Stimulated activated CD8-positive, alpha-beta memory T cell treated with anti-CD3 and anti-CD28 coated beads, Interleukin-4, amount 100 ng/mL, for 24 hours (primary cell): ENCODE results near the gene FILIP1.

Experiments used
- DNase-seq: peaks from one replicate; pipeline ENCODE4 v3.0.0-alpha.2; 2020; ENCODE audit warnings: low read depth

Gene FILIP1

DNA sequence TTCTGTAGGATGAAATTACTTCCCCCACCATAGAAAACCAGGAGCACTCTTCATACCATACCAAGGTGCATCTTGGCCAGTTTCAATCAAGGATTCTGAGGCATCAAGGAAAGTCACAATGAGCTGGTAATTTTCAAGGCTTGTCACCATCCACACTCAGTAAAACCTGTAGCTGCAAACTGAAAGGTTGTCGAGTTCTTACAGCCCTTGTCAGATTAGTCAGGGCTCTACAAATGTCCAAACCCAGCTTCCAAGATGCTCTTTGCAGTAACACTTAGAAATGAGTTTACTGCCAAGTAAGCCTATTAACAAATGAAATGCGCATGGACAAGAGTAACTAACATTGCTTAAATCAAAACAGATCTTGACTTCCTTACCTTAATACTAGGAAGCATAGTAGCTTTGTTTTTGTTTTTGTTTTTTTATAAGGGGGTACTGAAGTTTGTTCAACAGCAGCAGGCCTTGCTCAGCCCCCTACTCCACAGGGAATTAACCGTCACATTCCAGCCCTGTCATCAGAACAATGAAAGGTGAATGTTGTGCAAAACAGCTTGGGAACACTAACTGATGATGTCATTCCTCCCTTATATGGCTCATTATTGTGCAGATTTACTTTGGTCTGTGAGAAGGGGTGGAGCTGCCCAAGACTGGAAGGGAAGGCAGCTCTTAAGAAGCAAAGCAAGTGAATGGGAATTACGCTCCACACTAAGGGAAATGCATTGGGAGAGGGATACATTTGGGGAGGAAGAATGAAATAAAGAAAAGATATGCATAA is 159.1 kb downstream of the FILIP1 start:
- DNase-seq = no peak

DNA sequence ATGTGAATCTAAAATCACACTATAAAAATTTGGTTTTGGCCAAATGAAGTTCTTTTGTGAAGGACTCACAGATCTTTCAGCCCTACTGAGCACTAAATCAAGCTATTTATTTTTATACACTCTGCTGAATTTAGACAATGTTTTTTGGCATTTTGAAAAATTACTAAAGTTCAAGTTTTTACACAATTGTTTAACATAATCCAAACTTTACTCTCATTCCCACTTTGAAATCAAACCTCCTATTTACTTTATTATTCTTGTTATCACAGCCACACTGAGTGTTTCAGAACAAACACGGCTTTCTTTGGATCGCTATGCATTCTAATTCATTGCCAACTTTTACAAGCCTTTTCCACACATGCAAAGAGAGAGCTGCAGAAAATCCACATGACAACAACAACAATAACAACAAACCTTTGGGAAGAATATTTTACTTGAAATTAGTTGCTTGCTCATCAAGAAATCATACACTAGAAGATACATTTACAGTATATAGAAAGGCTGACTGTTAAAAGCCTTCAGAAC is 159.9 kb downstream of the FILIP1 start:
- DNase-seq = no peak

DNA sequence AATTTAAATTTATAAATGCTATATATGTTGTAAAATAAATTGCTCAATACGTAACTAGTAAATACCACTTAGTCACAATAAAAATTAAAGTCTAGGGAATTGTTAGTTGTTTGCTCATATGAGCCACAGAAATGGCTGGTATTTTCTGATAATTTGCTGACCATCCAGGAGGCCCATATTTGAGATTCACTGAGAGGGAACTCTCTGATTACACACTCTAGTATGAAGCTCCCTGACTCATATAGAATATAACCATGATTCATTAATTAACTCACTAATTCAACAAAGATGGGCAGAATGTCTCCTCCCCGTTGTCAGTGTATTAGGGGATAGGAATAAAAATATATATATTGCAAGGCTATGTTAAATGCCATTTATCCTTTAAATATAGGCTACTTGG is 162.4 kb downstream of the FILIP1 start:
- no peak for DNase-seq

DNA sequence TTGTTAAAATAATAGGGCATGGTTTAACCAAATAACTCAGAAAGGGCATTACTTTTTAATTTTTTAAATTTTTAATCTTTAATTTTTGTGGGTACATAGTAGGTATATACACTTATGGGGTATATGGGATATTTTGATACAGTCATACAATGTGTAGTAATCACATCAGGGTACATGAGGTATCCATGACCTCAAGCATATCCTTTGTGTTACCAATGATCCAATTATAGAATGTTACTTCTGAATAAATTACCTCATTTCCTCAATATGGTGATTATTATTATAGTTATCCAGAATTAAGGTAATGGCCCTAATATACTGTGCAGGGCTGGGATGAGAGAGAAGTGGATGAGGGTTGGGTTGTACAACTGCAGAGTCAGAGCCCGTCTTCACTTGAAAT is 163.9 kb downstream of the FILIP1 start:
- no peak for DNase-seq

DNA sequence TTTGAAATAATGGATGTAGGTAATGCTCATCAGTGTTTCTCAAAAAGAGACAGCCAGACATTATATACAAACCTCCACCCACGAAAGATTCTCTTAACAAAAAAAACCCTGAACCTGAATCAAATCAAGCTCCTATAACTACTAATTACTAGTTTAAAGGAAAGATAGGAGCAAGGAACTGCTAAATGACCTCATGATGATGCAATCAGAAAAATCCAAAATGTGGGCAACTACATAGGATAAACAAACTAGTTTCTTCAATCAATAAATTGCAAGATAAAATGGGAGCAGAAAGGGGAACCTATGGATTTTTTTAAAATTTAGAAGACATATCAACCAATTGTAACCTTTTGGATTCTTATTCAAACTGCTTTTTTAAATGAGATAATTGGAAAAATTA is 165.8 kb downstream of the FILIP1 start:
- DNase-seq = no peak

DNA sequence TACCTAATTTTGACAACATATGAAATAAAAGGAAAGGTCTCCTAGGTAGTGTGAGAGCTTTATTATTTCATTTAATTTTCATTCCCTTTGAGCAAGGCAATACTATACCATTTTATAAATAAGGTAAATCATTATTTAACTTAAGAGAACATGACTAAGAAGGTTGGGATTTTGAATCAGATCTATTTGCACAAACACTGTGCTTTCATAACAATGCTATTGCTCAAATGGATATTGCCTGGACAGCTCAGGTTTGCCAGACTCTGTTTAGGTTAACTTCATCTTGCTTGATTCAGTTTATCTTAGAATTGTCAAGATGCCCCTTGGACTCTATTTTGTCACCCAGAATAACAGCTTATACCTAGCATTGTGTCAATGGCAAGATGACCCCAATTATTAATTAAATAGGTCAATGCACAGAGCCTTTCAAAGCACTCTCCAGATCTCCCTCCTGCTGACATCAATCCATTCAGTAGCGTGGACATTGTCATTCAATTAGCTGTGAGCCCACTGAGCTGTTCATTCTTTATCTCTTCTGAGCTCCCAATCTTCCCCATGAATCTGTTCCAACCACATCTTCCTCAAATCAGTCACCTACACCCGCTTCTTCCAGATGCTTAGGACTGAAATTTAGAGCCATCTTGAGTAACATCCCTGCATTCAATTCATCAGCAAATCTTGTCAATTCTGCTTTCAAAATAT is 166.9 kb downstream of the FILIP1 start:
- DNase-seq = no peak

DNA sequence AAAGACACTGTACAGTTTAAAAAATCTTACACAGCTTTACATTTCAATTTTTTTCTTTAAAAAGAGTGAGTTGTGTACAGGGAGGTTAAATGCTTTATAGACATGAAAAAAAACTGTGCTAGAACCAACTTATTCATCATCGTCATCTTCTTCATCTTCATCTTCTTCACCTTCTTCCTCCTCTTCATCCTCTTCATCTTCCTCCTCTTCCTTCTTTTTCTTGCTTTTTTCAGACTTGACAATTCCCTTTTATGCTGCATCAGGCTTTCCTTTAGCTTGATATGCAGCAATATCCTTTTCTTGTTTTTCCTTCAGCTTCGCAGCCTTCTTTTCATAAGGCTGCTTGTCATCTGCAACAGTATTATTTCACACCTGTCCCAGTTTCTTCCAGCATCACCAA is 174.7 kb downstream of the FILIP1 start:
- no peak for DNase-seq

DNA sequence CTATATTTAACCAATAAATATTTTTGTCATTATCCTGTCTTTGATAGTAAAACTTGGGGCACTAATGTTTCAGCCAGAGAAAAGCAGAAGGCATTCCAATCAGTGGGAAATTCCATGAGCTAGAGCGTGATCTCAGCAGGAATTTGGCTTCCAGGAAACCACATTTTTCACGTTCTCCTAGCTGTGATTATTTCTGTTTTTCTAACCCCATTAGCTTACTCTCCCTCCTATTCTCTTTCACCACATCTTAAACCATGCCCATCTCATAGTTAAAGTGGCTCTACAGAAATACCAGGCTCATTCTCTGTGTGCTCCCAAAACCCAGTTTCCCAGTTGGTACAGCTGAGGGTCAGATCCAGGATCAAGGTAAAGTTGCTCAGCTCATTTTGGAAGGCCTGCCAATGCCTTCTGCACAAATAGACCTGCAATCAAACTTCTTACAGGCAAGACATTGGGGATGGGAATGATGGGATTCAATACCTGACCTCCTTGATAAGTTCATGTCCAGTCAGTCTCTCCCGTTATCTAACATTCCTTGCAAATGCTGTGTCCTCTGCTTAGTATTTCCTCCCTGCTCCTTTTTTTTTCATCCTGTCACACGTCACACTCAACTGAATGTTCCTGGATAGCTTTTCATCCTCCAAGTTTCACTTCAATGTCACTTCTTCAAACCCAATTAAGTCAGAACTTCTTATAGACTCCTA is 175.9 kb downstream of the FILIP1 start:
- DNase-seq = no peak

DNA sequence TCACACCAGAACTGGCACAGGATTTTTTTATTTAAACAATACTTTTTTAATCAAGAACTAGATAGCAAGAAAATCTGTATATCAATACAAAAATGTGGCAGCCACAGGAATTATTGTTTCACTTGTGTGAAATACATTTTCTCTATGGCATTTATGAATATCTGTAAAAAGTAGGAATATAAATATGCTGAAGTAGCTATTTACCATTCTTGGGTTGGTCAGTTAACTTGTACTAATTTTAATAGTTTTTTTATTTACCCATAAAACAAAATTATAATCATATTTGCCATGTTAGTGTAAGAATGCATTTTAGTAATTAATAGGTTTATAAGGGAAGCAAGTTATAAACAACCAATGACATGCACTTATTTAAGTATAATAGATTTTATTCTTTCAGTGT is 177.6 kb downstream of the FILIP1 start:
- no peak for DNase-seq

DNA sequence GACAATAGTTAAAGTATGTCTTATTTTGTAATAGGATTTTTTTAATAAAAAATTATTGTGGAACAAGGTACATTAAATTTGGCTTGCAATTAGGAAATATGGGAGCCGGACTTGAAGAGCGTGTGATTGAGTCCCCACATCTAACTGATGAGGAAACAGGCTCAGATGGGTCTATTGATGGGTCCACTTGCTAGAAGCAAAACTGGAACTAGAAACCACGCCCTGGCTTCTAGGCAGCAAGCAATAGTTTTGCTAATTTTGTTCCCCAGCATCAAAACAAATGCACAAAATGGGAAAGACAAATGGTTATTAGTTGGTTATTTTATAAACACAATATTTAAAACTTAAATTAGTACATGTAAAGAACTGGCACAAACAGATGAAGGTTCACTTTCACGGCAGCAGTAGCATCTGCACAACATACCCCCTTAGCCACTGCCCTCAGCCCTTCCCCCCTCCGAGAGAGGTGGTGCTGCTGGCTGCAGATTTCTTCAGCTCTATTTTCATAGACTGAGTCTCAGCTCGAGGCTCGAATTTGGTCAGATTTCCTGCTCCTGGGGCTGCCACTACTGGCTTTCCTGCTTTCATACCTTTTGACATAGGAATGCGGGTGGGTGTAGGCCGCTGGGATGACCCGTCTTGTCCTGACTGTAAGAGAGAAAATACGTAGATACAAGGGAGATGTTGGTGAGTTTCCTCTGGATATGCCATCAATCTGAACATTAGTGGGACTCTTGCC is 185.2 kb downstream of the FILIP1 start:
- DNase-seq = no peak

DNA sequence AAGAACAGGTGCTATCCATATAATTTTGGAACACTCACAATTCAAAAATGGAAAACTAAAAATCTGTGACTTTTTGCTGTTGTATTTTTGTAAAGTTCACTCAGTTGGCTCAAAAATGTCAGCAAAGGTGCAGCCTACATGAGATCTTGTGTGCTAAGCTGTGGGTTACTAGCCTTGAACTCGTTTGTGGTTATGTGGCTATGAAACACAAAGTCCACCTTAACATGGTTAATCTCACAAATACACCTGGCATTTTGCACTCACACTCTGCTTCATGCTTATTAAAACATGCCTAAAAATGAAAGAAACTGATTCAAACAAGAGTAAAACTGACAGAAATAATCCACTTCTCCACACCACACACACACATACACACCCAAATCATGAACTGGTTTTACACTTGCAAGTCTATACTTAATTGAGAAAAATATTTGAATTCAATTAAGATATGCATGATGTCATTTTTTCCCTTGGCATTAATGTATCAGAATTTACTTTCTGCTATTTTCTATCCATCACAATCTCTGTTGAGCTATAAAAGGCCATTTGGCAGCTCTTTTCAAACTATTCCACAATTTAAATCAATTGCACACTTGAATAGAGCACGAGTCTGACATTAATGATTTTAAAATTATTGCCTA is 186.1 kb downstream of the FILIP1 start:
- no peak for DNase-seq

DNA sequence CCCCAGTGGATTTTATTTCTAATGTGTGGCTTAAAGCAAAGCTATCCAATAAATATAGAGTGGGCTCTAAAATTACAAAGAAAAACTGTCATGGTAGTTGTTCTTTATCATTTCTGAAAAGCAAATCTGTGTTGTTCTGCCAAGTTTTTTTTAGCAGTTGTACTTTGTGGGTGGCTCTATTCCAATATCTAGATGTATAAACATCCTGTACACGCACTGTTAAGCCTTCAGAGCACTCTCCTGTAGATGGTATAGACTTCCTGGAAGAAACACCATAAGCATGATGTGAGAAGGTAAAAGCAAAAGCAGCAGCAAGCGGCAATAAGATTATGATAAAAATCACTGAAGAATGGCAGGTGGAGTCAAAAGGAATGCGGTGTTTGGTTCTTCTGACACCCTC is 187.5 kb downstream of the FILIP1 start:
- no peak for DNase-seq

DNA sequence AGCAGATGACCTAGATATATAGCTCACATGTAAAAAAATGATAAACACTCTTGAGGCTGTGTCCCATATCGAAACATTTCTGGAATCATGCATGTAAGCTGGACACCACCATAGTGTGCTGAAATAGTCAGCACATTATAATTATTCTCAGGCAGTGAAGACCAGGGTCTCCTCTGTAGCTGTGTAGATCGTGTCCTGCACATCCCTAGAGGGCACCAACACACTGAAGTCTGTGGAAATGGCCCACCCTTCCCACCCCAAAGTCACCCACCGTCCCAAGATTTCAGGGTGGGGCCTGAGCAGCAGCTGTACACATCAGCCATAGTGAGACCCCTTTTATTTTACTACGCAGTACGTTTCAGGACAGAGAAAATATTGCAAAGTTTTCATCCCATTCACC is 188.0 kb downstream of the FILIP1 start:
- no peak for DNase-seq

DNA sequence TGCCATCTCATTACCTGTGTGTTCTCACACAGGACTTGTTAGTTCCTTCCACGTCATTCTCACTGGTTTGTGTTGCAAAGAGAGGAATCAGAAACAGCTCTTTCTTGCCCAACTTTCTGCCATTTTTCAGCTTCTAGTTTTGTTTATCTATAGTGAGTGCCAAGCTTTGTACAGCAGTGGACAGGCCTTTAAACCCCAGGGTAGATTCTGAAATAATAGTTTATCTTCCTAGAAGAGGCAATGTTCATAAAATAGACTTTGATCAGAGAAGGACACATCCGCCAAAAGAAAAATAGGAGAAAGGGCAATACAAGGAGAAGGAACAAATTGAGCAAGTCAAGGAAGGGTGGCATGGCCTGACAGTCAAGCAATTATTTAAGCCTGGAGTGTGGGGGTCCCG is 191.3 kb downstream of the FILIP1 start:
- no peak for DNase-seq

DNA sequence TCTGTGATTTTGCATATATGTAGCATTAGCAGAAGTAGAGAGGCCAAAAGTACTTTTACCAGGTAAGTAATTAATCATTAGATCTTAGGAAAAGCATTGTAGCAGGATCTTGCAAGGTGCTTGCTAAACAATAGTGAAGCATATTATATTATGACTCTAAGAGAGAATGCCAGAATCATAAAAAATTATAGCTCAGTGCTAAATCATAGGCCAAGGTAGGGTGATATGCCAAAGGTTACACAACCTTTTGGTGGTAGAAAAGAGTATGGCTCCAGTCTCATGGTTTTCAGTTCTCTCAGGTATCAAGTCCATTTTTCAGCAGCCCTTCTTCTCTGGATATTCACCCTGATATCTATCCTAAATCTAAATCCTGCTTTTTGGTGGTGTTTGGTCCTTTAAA is 192.1 kb downstream of the FILIP1 start:
- DNase-seq = no peak

DNA sequence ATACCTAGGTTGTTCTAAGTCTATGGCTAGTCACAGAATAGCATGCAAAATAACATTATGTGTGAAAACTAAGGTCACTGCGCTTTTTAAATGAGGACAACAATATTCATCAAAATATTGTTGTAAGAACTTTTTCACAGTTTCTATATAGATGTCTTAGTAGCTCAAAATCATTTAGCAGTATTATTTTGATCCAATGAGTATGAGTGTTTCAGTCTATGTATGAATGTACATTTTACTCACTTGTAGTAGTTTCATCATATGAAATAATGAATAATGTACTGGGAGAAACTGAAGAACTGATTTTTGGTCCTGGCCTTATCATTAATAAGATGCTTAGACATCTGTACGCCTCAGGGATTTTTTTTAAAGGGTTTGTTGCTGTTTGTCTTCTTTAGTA is 192.5 kb downstream of the FILIP1 start:
- DNase-seq = no peak

DNA sequence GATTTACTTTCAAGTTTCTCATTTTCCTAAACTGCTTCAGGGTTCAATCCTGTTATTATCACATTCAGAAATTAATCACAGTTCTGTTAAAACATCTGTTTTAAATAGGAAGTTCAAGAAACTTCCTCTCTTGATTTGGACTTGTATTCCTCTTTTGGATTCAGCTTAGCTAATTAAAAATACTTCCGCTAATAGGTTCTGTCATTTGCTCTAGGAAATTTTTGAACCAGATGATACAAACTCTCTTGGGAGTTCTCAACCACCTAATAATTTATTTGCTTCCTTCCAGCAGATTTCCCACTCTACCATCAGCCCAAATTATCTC is 193.1 kb downstream of the FILIP1 start:
- DNase-seq = no peak

DNA sequence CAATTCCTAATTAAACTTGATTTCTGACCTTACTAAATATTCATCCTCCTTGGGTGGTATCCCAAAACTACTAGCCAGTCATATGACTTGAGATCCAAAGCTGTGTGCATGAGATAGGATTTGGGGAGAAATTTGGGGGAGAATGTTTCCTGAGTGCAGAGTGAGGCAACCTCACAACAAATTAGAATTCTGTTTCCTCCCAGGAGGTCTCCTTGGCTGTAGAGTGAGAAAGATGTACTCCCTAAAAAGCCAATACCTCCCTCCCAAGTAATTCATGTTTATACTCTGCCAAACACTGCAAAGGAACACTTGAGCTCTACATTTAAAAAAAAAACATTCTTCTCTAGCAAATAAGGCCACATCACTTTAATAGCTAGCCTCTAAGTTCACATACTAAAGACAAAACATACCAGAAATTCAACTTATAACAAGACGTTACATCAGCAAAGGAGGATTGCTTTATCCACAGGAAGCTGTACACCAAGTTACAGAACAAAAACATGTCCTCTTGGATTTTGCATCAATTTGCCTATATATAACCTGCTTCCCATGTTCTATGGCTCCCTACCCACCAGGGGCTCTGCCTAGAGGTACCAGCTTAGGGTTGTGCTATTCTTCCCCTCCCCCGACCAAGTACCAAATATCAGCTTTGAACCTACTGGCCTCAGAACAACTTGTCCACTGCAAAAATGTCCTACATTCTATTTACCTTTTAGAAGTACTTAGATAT is 193.6 kb downstream of the FILIP1 start:
- DNase-seq = no peak

DNA sequence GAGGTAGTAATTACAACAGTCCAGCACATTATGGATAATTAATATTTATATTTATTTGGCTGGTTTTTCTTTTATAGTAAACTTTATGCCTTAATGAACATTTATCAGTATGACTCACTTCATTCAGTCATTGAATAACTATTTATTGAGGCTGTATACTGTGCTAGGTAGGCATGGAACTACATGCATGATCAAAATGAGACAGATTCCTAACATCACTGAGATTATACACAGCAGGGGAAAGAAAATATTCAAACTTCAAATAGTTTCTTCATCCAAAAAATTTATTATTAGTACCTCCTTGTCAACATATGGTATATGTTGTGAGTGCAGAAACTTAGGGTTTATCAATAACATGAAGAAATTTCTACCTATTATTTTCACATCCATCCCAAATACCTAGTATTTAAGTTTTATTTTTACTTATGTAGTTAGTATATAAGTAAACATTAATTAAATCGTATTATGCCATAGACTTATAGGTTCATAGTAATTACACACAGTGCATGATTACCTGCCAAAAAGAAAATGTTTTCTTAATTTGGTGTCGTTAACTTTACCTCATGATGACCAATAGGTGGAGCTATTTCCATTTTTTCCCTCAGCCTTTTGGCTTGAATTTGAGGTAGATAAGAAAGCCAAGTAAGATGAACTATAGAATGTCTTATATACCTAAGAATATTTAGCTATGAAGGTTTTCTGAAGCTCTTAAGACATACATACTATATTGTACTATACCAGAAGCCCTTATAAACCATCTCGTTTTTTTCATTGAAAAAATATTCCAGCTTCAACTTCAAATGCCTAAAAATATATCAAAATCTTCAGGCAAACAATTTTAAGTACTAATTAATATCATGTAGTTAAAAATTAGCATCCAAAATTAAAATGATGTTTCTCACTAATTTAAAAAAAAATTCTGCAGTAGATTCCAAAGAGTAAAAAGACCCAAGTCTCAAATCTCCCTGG is 196.5 kb downstream of the FILIP1 start:
- no peak for DNase-seq

DNA sequence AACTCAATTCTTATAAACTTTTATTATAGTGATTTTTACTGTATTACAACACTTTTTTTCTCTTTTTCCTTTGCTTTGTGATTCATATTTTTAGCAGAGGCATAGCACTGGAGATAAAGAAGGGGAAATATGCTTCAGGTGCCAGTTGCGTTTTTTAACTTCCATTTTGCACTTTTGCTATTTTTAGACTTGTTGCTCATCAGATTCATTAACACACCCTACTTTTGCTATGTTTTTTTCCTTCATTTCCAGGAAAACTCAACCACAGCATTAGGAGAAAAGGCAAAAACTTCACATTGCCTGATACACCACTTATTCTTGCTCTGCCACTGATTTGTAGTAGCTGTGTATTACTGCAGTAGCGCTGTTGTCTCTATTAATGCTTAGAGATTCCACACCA is 201.0 kb downstream of the FILIP1 start:
- DNase-seq = no peak
